ENCODE measurements around the gene FARS2. TPM values are rescaled to one million over a fixed set of nuclear protein-coding genes. Genes with fewer than 3 reads are reported as not detected.

Gene FARS2
- total RNA-seq, 1 donor from 2014 or later, result 23.3 TPM

- no peak overlapping the region for H3K27ac Mint-ChIP-seq (ENCODE audit: unreplicated experiment)
Measured at GRCh38 chr6:5749016-5749650, 487.8 kb downstream of the FARS2 start.

GRCh38 chr6:5749651-5750215, 488.4 kb downstream of the FARS2 start:
- Mint-ChIP-seq H3K4me3 (no peak overlapping the region), H3K4me1 (peaks cover 26% of the 10 kb centered on the region), H3K27me3 (ENCODE audit: low read depth) (no peaks in the 10 kb centered on the region), H3K9me3 (peaks cover 8% of the 10 kb centered on the region), H3K27ac (ENCODE audit: unreplicated experiment) (no peak overlapping the region), H3K36me3 (ENCODE audit: low read depth) (peaks cover 10% of the 10 kb centered on the region)
- DNase-seq (ENCODE audit: low read depth, low spot score), result no peak
- no peak for TF ChIP-seq CTCF (conservative IDR thresholded peaks at IDR 0.05)

More at GRCh38 chr6:5749016-5749650, 487.8 kb downstream of the FARS2 start:
- peaks cover 26% of the 10 kb centered on the region for H3K4me1 Mint-ChIP-seq
- peaks cover 9% of the 10 kb centered on the region for H3K36me3 Mint-ChIP-seq (ENCODE audit: low read depth)
- H3K27me3 Mint-ChIP-seq (ENCODE audit: low read depth), result no peaks in the 10 kb centered on the region
- no peak for DNase-seq (ENCODE audit: low read depth, low spot score)
- TF ChIP-seq CTCF (conservative IDR thresholded peaks at IDR 0.05), result no peak
- H3K9me3 Mint-ChIP-seq, result peaks cover 4% of the 10 kb centered on the region
- H3K4me3 Mint-ChIP-seq, result no peak overlapping the region

GRCh38 chr6:5751525-5752390, 490.4 kb downstream of the FARS2 start:
- Mint-ChIP-seq H3K9me3 (peaks cover 19% of the 10 kb centered on the region), H3K4me3 (no peak overlapping the region), H3K36me3 (ENCODE audit: low read depth) (peaks cover 28% of the 10 kb centered on the region), H3K27me3 (ENCODE audit: low read depth) (no peaks in the 10 kb centered on the region), H3K27ac (ENCODE audit: unreplicated experiment) (peak overlapping the region; percentile 90), H3K4me1 (peaks cover 17% of the 10 kb centered on the region)
- DNase-seq (ENCODE audit: low read depth, low spot score), result no peak
- no peak for TF ChIP-seq CTCF (conservative IDR thresholded peaks at IDR 0.05)

GRCh38 chr6:5752391-5752680, 491.0 kb downstream of the FARS2 start:
- peaks cover 30% of the 10 kb centered on the region for H3K36me3 Mint-ChIP-seq (ENCODE audit: low read depth)
- no peak for TF ChIP-seq CTCF (conservative IDR thresholded peaks at IDR 0.05)
- DNase-seq (ENCODE audit: low read depth, low spot score), result no peak
- peaks cover 19% of the 10 kb centered on the region for H3K9me3 Mint-ChIP-seq
- no peaks in the 10 kb centered on the region for H3K27me3 Mint-ChIP-seq (ENCODE audit: low read depth)
- H3K27ac Mint-ChIP-seq (ENCODE audit: unreplicated experiment), result peak overlapping the region; percentile 90
- H3K4me1 Mint-ChIP-seq, result peaks cover 16% of the 10 kb centered on the region
- H3K4me3 Mint-ChIP-seq, result no peak overlapping the region

- peaks cover 30% of the 10 kb centered on the region for H3K36me3 Mint-ChIP-seq (ENCODE audit: low read depth)
- peaks cover 16% of the 10 kb centered on the region for H3K4me1 Mint-ChIP-seq
- H3K4me3 Mint-ChIP-seq, result no peak overlapping the region
- H3K27ac Mint-ChIP-seq (ENCODE audit: unreplicated experiment), result no peak overlapping the region
- no peak for TF ChIP-seq CTCF (conservative IDR thresholded peaks at IDR 0.05)
- DNase-seq (ENCODE audit: low read depth, low spot score), result no peak
- H3K9me3 Mint-ChIP-seq, result peaks cover 19% of the 10 kb centered on the region
- no peaks in the 10 kb centered on the region for H3K27me3 Mint-ChIP-seq (ENCODE audit: low read depth)
Measured at GRCh38 chr6:5753209-5753608, 491.9 kb downstream of the FARS2 start.

All from neural crest cell (in vitro differentiated cells).